Activated T-cell treated with anti-CD3 and anti-CD28 coated beads, Interleukin-2, amount 50 U/mL, for 1 hour (primary cell): ENCODE measurements around the gene SYCN.

Experiments
- DNase-seq: peaks from one replicate; pipeline ENCODE4 v3.0.0-alpha.2; 2020

The SYCN gene

GRCh38 chr19:39169143-39169810, 34.8 kb downstream of the SYCN start:
- DNase-seq, result no peak

DNA sequence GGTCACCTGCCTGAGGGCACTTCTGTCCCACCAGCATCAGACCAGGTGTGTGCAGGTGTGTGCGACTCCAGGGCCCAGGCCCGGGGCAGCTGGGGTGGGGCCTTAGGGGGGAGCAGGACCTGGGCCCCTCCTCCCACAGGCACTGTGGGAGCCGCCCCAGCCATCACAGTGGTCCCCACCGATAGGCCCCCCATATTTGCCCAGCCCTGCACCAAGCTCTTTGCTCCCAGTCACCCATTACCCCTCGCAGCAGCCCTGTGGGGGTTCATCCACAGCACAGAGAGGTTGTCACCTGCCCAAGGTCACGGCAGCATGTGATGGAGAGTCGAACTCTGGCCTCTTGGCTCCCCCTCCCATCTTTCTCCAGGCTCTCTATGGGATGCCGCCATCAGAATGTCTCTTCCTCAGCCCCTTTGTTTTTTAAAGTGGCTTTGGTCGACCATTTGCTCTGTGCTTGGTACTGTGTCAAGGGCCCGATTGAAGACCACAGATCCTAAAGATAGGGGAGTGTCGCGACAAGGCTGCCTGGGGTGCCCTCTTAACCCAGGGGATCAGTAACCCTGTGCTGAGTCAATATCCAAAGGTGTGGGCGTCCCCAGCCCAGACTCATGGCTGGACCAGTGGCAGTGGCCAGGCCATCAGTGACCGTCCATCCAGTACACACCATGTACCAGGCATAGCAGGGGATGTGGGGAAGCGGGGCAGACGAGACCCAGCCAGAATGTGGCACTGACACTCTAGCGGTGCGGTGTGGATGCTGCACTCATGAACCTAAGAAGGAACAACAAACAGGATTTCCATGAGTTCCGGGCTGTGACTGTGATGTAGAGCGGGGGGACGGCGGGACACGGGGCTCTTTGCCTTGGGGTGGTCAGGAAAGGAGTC, 35.6 kb downstream of the SYCN start:
- no peak for DNase-seq

- DNase-seq, result no peak
These were observed 36.4 kb downstream of the SYCN start for GRCh38 chr19:39167461-39168257.

GRCh38 chr19:39166571-39167391, 37.3 kb downstream of the SYCN start:
- DNase-seq, result no peak

DNA sequence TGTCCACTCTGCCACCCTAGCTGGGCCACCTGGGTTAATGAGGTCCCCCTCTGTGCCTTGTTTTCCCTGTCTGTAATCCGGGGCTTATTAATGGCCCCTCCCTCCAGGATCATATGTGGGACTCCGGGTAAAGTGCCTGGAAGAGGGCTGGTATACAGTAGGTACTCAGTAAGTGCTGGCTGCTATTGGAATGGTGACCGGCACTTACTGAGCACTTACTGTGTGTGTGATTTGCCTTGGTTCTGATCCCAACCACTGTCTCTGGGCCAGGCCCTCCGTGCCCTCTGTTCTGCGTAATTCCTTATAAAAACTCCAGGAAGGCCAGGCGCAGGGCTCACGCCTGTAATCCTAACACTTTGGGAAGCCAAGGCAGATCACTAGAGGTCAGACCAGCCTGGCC, 38.2 kb downstream of the SYCN start:
- no peak for DNase-seq

GRCh38 chr19:39164289-39164688, 39.8 kb downstream of the SYCN start:
- no peak for DNase-seq

DNA sequence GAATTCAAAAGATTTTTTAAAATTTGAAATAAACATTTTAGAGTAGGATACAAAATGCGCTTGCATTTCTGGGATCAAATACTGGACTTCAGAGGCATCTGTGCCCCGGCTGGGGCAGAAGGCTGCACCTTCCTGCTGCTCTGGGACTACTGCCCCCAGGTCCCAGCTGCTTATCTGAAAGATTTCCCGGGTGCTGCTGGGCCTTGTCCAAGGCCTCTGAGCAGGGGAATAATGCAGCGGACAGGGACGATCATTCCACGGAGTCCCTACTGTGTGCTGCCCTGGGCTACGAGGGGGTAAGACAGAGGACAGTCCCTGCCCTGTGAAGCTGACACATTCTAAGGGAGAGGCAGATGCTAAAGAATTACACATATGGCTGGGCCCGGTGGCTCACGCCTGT, 40.4 kb downstream of the SYCN start:
- no peak for DNase-seq

GRCh38 chr19:39162441-39163043, 41.5 kb downstream of the SYCN start:
- DNase-seq, result no peak

- no peak for DNase-seq
These were observed 43.0 kb downstream of the SYCN start for GRCh38 chr19:39160889-39161672.

- no peak for DNase-seq
These were observed 43.6 kb downstream of the SYCN start for GRCh38 chr19:39160523-39160861.

DNA sequence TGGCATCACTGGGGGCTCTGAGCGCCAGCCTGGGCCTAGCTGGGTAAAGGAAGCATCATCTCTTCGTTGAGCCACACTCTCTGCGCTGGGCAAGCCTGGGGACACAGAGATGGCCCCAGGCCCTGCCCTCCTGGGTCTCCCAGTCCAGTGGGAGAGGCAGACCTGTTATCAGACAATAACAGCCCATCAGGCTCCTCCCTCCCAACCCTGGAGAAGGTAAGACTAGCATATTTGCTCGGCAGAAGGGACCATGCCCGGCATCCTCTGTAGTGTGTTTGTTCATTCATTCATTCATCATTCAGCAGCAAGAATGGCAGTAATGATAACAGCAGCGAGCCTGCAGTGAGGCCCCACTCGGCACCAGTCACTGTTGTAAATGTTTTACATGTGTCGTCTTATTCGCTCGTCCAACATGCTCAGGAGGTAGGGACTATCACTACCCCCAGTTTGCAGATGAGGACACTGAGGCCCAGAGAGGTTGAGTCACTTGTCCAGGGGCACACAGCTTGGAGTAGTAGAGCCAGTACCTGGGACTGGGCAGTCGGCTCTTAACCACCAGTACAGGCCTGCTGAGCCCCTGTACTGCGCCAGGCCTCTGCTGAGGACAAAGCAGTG, 45.3 kb downstream of the SYCN start:
- no peak for DNase-seq

- no peak for DNase-seq
These were observed 46.1 kb downstream of the SYCN start for GRCh38 chr19:39157997-39158389.

- DNase-seq, result no peak
These were observed 46.6 kb downstream of the SYCN start for GRCh38 chr19:39157275-39157996.

- no peak for DNase-seq
These were observed 47.5 kb downstream of the SYCN start for GRCh38 chr19:39156326-39157230.

- no peak for DNase-seq
These were observed 48.3 kb downstream of the SYCN start for GRCh38 chr19:39155741-39156140.

- DNase-seq, result no peak
These were observed 48.9 kb downstream of the SYCN start for GRCh38 chr19:39155114-39155700.

DNA sequence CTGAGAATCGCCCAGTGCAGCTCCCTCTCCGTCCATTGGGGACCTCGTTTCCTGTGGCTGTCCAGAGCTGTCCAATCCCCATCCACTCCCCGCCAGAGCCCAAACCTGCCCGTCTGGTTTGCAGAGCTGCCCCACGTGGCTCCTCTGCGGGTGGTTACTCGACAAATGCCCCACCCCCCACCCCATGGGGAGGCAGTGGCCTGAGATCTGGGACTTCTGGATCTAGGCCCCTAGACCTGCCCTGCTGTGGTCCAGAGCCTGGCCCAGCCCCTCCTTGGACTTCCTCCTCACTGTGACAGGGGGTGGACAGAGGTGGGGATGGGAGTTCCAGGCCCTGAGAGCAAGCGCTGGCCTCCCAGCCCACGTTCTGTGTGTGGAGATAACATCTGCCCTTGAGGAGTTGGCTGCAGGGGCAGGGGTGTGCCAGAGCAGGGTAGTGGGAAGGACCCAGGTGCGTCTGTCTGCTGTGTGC, 49.4 kb downstream of the SYCN start:
- DNase-seq, result no peak

DNA sequence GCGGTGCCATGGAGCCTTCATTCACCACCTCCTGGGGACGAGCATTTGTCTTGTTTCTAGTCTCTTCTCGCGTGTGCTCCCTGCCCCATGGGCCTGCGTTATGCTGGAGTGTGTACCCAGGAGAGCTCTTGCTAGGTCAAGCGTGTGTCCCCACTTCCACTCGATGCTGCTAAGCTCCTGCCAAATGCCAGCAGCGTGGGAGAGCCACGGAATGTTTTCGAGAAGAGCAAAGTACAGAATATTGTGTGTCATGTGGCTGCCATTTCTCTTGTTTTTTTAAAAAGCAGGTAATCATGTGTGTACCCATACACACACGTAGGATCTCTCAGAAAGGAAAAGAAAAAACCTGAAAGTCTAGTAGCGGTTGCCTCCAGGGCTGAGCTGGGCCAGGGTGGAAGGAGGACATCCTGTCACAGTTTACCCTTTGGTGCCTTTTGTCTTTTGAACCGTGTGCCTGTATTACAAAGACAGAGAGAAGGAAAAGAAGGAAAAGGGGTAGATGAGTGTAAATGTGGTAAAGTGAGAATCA, 49.9 kb downstream of the SYCN start:
- DNase-seq, result no peak
